Thyroid gland (tissue), 4 donors: ENCODE results near the gene ITGBL1.

Experiments
- POLR2A ChIP-seq, 2 donors: fragments of 450-650 bp; IDR thresholded peaks; one replicate each; pipeline ENCODE4 v1.6.1; 2017; ENCODE audit warnings: antibody characterized with exemption in 2 of 2, mild to moderate bottlenecking in 2 of 2, moderate library complexity in 1 of 2
- TF ChIP-seq, protein P1 (sequence below), 6 experiments: fragments of 200-600 bp in 3 of 6; fragments of 450-650 bp in 3 of 6; sonication (generic) in 3 of 6; IDR thresholded peaks; one replicate each; pipeline ENCODE4 v1.5.1; 2016 to 2019; ENCODE audit warnings: antibody characterized with exemption in 6 of 6, mild to moderate bottlenecking in 2 of 6, inconsistent platforms in 1 of 6, moderate library complexity in 1 of 6

DNA sequence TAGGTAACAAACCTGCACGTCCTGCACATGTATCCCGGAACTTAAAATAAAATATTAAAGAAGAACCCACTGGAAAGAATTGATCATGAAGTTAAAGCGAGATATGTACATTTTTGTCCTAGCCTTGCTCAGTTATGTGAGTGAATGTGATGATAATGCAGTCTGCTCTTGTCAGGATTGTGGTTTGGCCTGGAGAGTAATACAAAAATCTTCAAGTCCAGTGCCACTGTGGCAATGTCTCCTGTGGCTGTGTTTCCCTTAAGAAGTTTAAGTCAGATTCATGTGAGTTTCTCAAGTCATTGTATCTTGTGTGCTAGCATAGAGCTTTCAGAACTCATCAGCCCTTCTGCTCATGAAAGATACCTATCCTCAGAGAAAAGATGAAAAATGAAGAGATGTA lies 18.0 kb upstream of the ITGBL1 start:
- TF ChIP-seq, protein P1, sequence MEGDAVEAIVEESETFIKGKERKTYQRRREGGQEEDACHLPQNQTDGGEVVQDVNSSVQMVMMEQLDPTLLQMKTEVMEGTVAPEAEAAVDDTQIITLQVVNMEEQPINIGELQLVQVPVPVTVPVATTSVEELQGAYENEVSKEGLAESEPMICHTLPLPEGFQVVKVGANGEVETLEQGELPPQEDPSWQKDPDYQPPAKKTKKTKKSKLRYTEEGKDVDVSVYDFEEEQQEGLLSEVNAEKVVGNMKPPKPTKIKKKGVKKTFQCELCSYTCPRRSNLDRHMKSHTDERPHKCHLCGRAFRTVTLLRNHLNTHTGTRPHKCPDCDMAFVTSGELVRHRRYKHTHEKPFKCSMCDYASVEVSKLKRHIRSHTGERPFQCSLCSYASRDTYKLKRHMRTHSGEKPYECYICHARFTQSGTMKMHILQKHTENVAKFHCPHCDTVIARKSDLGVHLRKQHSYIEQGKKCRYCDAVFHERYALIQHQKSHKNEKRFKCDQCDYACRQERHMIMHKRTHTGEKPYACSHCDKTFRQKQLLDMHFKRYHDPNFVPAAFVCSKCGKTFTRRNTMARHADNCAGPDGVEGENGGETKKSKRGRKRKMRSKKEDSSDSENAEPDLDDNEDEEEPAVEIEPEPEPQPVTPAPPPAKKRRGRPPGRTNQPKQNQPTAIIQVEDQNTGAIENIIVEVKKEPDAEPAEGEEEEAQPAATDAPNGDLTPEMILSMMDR (IDR thresholded peaks at IDR 0.05), result no peak
- no peak for TF ChIP-seq POLR2A (IDR thresholded peaks at IDR 0.05)
